A549 treated with dexamethasone at 1 μM for 4 hours (cell line): ENCODE measurements around the gene RAP1GDS1. TPM values are rescaled to one million over a fixed set of nuclear protein-coding genes. Genes with fewer than 3 reads are reported as not detected.

Source experiments
- total RNA-seq: library from RNA; stranded (reverse); fragments of 200-300 nt; extraction: Qiagen RNA extraction; gene quantifications from 5 replicates; pipeline ENCODE4 v1.2.3, GENCODE V29; 2022

The RAP1GDS1 gene, protein sequence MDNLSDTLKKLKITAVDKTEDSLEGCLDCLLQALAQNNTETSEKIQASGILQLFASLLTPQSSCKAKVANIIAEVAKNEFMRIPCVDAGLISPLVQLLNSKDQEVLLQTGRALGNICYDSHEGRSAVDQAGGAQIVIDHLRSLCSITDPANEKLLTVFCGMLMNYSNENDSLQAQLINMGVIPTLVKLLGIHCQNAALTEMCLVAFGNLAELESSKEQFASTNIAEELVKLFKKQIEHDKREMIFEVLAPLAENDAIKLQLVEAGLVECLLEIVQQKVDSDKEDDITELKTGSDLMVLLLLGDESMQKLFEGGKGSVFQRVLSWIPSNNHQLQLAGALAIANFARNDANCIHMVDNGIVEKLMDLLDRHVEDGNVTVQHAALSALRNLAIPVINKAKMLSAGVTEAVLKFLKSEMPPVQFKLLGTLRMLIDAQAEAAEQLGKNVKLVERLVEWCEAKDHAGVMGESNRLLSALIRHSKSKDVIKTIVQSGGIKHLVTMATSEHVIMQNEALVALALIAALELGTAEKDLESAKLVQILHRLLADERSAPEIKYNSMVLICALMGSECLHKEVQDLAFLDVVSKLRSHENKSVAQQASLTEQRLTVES
- total RNA-seq, result 20.1 to 25.4 TPM (median 22.4 TPM) in 5 replicates

DNA sequence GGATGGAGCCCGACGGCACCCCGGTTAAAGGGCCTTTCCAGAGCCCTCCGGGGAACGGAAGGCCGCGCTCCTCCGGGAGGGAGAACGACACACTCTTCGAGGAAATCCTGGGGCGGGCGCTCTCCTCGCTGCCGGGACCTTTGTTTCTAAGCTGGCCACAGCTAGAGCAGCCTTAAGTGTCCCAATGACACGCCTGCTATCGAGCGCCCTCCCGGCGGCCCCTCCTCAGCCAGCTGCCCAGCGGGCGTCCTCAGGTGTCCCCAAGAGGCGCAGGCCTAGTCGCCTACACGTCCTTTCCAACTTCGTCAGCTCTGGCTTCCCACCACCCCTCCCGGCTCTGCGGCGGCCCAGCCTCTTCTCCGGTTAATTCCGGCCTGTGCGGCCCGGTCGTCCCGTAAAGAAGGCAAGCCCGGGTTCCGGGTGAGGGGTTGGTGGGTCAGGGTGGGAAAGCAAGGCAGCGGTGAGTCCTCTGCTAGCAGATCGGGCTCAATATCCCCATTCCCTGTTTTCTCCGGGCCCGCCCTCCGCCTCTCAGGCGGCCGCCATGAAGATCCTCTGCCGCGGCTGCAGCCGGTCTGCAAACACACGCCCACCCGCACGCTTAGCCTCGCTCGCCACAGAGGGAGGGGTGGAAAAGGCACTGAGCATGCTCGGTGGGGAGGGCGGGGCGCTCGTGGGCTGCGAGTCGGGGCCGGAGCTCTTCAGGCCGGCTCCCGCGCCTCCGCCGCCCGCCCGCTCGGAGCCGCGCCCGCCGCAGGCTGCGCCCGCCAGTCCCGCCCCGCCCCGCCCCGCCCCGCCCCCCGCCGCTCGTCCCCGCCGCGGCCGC lies at the start of gene RAP1GDS1:
RAP1GDS1 (plus strand) TSS at position 806 of the 826 bp plus-strand sequence. CDS start 182 bp downstream, outside the sequence.

Other genes starting within 250 kb of the RAP1GDS1 start
- gene STPG2, start 117.9 kb upstream of the RAP1GDS1 start, total RNA-seq, result not detected in 5 replicates